ENCODE results near the gene TIMM17A.

DNA sequence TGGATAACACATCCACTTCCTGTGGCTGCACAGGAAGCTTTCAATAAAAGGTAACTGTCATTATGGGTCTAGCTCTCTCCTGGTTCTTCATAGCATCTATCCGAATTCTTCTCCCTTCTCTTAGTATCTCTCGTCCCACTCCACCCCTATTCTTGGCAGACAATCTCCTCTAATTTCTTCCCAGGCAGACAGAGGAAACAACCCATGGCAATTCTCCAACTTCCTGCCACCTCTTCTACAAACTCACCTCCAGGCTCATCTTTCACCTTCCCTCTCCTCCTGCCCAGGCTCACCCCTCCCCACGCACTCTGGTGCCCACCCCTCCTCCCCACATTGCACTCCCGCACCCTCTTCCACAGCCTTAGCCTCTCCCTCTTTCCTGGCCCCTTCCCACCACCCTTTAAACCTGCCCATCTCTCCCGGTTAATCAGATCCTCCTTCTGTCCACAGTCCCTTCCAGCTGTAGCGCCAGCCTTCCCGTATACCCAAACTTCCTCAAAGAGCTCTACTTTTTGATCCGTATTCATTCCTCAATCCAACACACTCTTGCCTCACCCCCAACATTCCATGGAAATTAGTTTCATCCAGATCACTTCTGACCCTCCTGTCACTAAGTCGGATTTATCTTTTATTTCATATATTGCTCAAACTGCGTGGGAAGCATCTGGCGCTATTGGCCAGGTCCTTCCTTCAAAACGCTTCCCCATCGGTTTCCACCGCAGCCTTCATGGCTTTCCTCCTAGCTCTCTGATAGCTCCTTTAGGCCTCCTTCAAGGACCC, 40.7 kb upstream of the TIMM17A start:
- TF ChIP-seq, protein P1, sequence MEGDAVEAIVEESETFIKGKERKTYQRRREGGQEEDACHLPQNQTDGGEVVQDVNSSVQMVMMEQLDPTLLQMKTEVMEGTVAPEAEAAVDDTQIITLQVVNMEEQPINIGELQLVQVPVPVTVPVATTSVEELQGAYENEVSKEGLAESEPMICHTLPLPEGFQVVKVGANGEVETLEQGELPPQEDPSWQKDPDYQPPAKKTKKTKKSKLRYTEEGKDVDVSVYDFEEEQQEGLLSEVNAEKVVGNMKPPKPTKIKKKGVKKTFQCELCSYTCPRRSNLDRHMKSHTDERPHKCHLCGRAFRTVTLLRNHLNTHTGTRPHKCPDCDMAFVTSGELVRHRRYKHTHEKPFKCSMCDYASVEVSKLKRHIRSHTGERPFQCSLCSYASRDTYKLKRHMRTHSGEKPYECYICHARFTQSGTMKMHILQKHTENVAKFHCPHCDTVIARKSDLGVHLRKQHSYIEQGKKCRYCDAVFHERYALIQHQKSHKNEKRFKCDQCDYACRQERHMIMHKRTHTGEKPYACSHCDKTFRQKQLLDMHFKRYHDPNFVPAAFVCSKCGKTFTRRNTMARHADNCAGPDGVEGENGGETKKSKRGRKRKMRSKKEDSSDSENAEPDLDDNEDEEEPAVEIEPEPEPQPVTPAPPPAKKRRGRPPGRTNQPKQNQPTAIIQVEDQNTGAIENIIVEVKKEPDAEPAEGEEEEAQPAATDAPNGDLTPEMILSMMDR (conservative IDR thresholded peaks at IDR 0.05; ENCODE audit: low read depth, low read length), result no peak
- TF ChIP-seq RAD21 (IDR thresholded peaks at IDR 0.05; ENCODE audit: low read length) (no peak), POLR2A (IDR thresholded peaks at IDR 0.05; ENCODE audit: low read depth, low read length) (no peak), MXI1 (IDR thresholded peaks at IDR 0.05; ENCODE audit: borderline replicate concordance, low read depth, low read length) (no peak), SMC3 (IDR thresholded peaks at IDR 0.05; ENCODE audit: low read depth, low read length) (no peak), CEBPB (IDR thresholded peaks at IDR 0.05; ENCODE audit: low read depth, low read length) (peak; percentile 34; the same call in 1 of the 2 replicates), CHD1 (IDR thresholded peaks at IDR 0.05; ENCODE audit: low read depth, low read length) (no peak), RFX5 (IDR thresholded peaks at IDR 0.05; ENCODE audit: low read depth, low read length) (no peak), RCOR1 (IDR thresholded peaks at IDR 0.05; ENCODE audit: insufficient replicate concordance, low read length) (no peak)
- TF ChIP-seq, protein P2, sequence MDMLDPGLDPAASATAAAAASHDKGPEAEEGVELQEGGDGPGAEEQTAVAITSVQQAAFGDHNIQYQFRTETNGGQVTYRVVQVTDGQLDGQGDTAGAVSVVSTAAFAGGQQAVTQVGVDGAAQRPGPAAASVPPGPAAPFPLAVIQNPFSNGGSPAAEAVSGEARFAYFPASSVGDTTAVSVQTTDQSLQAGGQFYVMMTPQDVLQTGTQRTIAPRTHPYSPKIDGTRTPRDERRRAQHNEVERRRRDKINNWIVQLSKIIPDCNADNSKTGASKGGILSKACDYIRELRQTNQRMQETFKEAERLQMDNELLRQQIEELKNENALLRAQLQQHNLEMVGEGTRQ (IDR thresholded peaks at IDR 0.05; ENCODE audit: low read depth, low read length), result no peak

All from IMR-90 (cell line).